H1 (cell line): ENCODE data around the gene ASXL1. TPM values are rescaled to one million over a fixed set of nuclear protein-coding genes. Genes with fewer than 3 reads are reported as not detected.

Experiments used
- CTCF ChIA-PET: fragments of 300-600 bp; sonication (Branson Sonifier 250); formaldehyde crosslinking; loops from one replicate; lab custom pipeline; 2021; ENCODE audit not compliant: partially characterized antibody; lab: Charles Lee
- POLR2A ChIA-PET: fragments of 300-600 bp; sonication (Branson Sonifier 250); formaldehyde crosslinking; loops from one replicate; lab custom pipeline; 2021; ENCODE audit warnings: inconsistent platforms; ENCODE audit not compliant: partially characterized antibody; lab: Charles Lee
- DNase-seq, 2 experiments: peaks; one replicate each; pipeline versions ENCODE4 v3.0.0 to v3.0.0-alpha.2; 2010 to 2022; ENCODE audit warnings: low spot score in 2 of 2, low read depth in 1 of 2, mixed read lengths in 1 of 2
- FAIRE-seq: peaks from 2 replicates; lab custom pipeline; 2011; peaks lifted over from hg19 to GRCh38; lab: Jason Lieb, UNC
- H2AFZ ChIP-seq: 2 replicates; pipeline ENCODE4 v1.8.1; 2012; ENCODE audit warnings: low read length, inconsistent platforms
- H2AK5ac ChIP-seq: 2 replicates; pipeline ENCODE4 v1.6.1; 2013; ENCODE audit warnings: low read depth, low read length
- H2BK120ac ChIP-seq: replicated peaks from 2 replicates; pipeline ENCODE3; 2013; ENCODE audit warnings: low read depth, low read length, inconsistent platforms
- H2BK12ac ChIP-seq: 2 replicates; pipeline ENCODE4 v1.6.1; 2013; ENCODE audit warnings: low read depth, low read length
- H2BK15ac ChIP-seq: 2 replicates; pipeline ENCODE4 v1.6.1; 2013; ENCODE audit warnings: low read length
- H2BK20ac ChIP-seq: 2 replicates; pipeline ENCODE4 v1.6.1; 2013; ENCODE audit warnings: low read length
- H2BK5ac ChIP-seq: 2 replicates; pipeline ENCODE4 v1.6.1; 2013; ENCODE audit warnings: low read depth, low read length
- H3K14ac ChIP-seq: 2 replicates; pipeline ENCODE4 v1.6.1; 2013; ENCODE audit warnings: inconsistent platforms; ENCODE audit not compliant: insufficient read length
- H3K18ac ChIP-seq: 2 replicates; pipeline ENCODE4 v1.6.1; 2013; ENCODE audit warnings: low read length; ENCODE audit errors: extremely low read depth
- H3K23ac ChIP-seq: 2 replicates; pipeline ENCODE4 v1.6.1; 2013; ENCODE audit warnings: inconsistent platforms; ENCODE audit not compliant: insufficient read length
- H3K23me2 ChIP-seq: 2 replicates; pipeline ENCODE4 v1.6.1; 2013; ENCODE audit warnings: low read depth, low read length
- H3K27ac ChIP-seq: 2 replicates; pipeline ENCODE4 v1.6.1; 2011; ENCODE audit warnings: low read depth, low read length, inconsistent platforms
- H3K27me3 ChIP-seq, 4 experiments: replicated peaks in 1 of 4; 1 replicate in 1 of 4; 2 replicates in 3 of 4; pipeline versions ENCODE4 v1.6.1 to v1.8.1; 2011 to 2013; ENCODE audit warnings: low read length in 3 of 4, mild to moderate bottlenecking in 3 of 4, inconsistent platforms in 2 of 4, mixed read lengths in 2 of 4, moderate library complexity in 1 of 4; ENCODE audit not compliant: control insufficient read depth in 3 of 4, insufficient read depth in 3 of 4; ENCODE audit errors: extremely low read depth in 1 of 4
- H3K36me3 ChIP-seq, 4 experiments: 2 replicates each; pipeline versions ENCODE4 v1.6.1 to v1.8.1; 2011 to 2013; ENCODE audit warnings: mild to moderate bottlenecking in 4 of 4, low read length in 3 of 4, moderate library complexity in 2 of 4, control low read depth in 1 of 4, inconsistent platforms in 1 of 4; ENCODE audit not compliant: insufficient read depth in 4 of 4, control insufficient read depth in 2 of 4
- H3K4ac ChIP-seq: replicated peaks from 2 replicates; pipeline ENCODE3; 2013; ENCODE audit warnings: low read length, low read depth, mixed read lengths, inconsistent platforms; ENCODE audit not compliant: insufficient read length
- H3K4me1 ChIP-seq, 4 experiments: replicated peaks in 1 of 4; 1 replicate in 1 of 4; 2 replicates in 3 of 4; pipeline versions ENCODE4 v1.6.1 to v1.8.1; 2011 to 2013; ENCODE audit warnings: low read length in 3 of 4, inconsistent platforms in 2 of 4, mixed read lengths in 1 of 4; ENCODE audit not compliant: insufficient read depth in 4 of 4, control insufficient read depth in 3 of 4
- H3K4me2 ChIP-seq, 2 experiments: 2 replicates each; pipeline versions ENCODE4 v1.6.1 to v1.8.1; 2011 to 2013; ENCODE audit warnings: low read depth in 2 of 2, low read length in 2 of 2, control low read depth in 1 of 2, inconsistent platforms in 1 of 2, mild to moderate bottlenecking in 1 of 2; ENCODE audit not compliant: insufficient read depth in 1 of 2
- H3K4me3 ChIP-seq, 4 experiments: fragments of 200-600, 300-600 bp in 1 of 4; sonication (generic), shearing (Covaris generic), sonication (Bioruptor Twin) in 1 of 4; 2 replicates each; pipeline versions ENCODE4 v1.5.1 to v1.8.1; 2011 to 2016; ENCODE audit warnings: low read length in 4 of 4, low read depth in 3 of 4, control low read depth in 2 of 4, inconsistent platforms in 2 of 4, mild to moderate bottlenecking in 2 of 4, mixed read lengths in 1 of 4, moderate library complexity in 1 of 4; ENCODE audit not compliant: insufficient read depth in 2 of 4; ENCODE audit errors: extremely low read depth in 1 of 4
- H3K56ac ChIP-seq: replicated peaks from 2 replicates; pipeline ENCODE3; 2013; ENCODE audit warnings: low read depth, mild to moderate bottlenecking, mixed read lengths, low read length, inconsistent platforms; ENCODE audit not compliant: insufficient read length
- H3K79me1 ChIP-seq: 2 replicates; pipeline ENCODE4 v1.6.1; 2013; ENCODE audit warnings: low read depth, low read length, control low read depth
- H3K79me2 ChIP-seq, 2 experiments: 2 replicates each; pipeline versions ENCODE4 v1.6.1 to v1.8.1; 2012 to 2013; ENCODE audit warnings: low read length in 2 of 2, mild to moderate bottlenecking in 2 of 2, inconsistent platforms in 1 of 2; ENCODE audit not compliant: insufficient read depth in 2 of 2, control insufficient read depth in 1 of 2
- H3K9ac ChIP-seq, 4 experiments: replicated peaks in 1 of 4; 1 replicate in 1 of 4; 2 replicates in 3 of 4; pipeline versions ENCODE4 v1.6.1 to v1.8.1; 2011 to 2013; ENCODE audit warnings: low read depth in 3 of 4, low read length in 3 of 4, control low read depth in 2 of 4, mild to moderate bottlenecking in 2 of 4, moderate library complexity in 2 of 4, inconsistent platforms in 1 of 4; ENCODE audit errors: extremely low read depth in 1 of 4
- H3K9me3 ChIP-seq, 2 experiments: 2 replicates each; pipeline versions ENCODE4 v1.6.1 to v1.8.1; 2012 to 2013; ENCODE audit warnings: mild to moderate bottlenecking in 2 of 2, moderate library complexity in 2 of 2, control low read depth in 1 of 2, inconsistent platforms in 1 of 2, low read depth in 1 of 2, low read length in 1 of 2, mixed read lengths in 1 of 2; ENCODE audit not compliant: insufficient read depth in 2 of 2
- H4K20me1 ChIP-seq, 2 experiments: replicated peaks in 1 of 2; 2 replicates each; pipeline versions ENCODE3 to v1.8.1; 2011 to 2013; ENCODE audit warnings: inconsistent platforms in 2 of 2, low read length in 2 of 2, mild to moderate bottlenecking in 1 of 2; ENCODE audit not compliant: insufficient read depth in 2 of 2, control insufficient read depth in 1 of 2
- H4K5ac ChIP-seq: 2 replicates; pipeline ENCODE4 v1.6.1; 2013; ENCODE audit warnings: low read length, low read depth, mixed read lengths, inconsistent platforms; ENCODE audit not compliant: insufficient read length
- H4K8ac ChIP-seq: 2 replicates; pipeline ENCODE4 v1.8.0; 2013; ENCODE audit warnings: mild to moderate bottlenecking, moderate library complexity, low read length, inconsistent platforms; ENCODE audit not compliant: insufficient read depth; ENCODE audit errors: extremely low read depth
- H4K91ac ChIP-seq: replicated peaks from 2 replicates; pipeline ENCODE3; 2013; ENCODE audit warnings: low read length, mixed read lengths, inconsistent platforms; ENCODE audit not compliant: insufficient read length
- CEBPB ChIP-seq: IDR thresholded peaks from 2 replicates; pipeline ENCODE4 v1.6.1; 2012; ENCODE audit warnings: low read depth, low read length
- SIX5 ChIP-seq: IDR thresholded peaks from 2 replicates; pipeline ENCODE4 v1.6.1; 2011; ENCODE audit warnings: mild to moderate bottlenecking, low read depth, low read length
- SUZ12 ChIP-seq: fragments of 200-600 bp; sonication (generic); IDR thresholded peaks from 2 replicates; pipeline ENCODE4 v1.6.1; 2012; ENCODE audit warnings: mild to moderate bottlenecking, inconsistent platforms, low read length, moderate library complexity, mixed read lengths
- WGBS, 2 experiments: shearing (Covaris generic) in 1 of 2; methylation state at CpG; one replicate each; pipeline versions ENCODE4 v1.1.6 to v1.1.7; 2013 to 2015; ENCODE audit warnings: low lambda C conversion rate in 2 of 2, mixed read lengths in 2 of 2, inconsistent platforms in 1 of 2, low coverage in 1 of 2, missing lambda C conversion rate in 1 of 2; ENCODE audit not compliant: insufficient replicate concordance in 2 of 2, insufficient coverage in 1 of 2, insufficient read length in 1 of 2; ENCODE audit errors: extremely low coverage in 1 of 2, missing lambda C conversion rate in 1 of 2; 5-methylcytosine and 5-hydroxymethylcytosine counted together
- polyA plus RNA-seq, 7 experiments: library from polyadenylated mRNA; depleted of rRNA in 3 of 7; stranded (reverse) in 5 of 7; unstranded in 2 of 7; fragments of >200 nt in 5 of 7; fragments of 200-250 nt in 2 of 7; gene quantifications; 1 replicate in 5 of 7; 2 replicates in 1 of 7; 4 replicates in 1 of 7; pipeline versions ENCODE4 v1.2.1 to v1.2.3, GENCODE V29; 2011 to 2013; ENCODE audit warnings: missing spikeins in 2 of 7, mixed read lengths in 2 of 7
- total RNA-seq: library from RNA; stranded (reverse); fragmentation: NEBNext Ultra II Directional; extraction: Animal tissue kit (Norgen Biotek cat#: 25700); gene quantifications from 2 replicates; pipeline ENCODE4 v1.2.1, GENCODE V29; 2021

The ASXL1 gene
- total and polyA plus RNA-seq, 2 of the 8 experiments (the other 6 are each of a cell fraction or from before 2014, with no cell fraction given): 10.6 to 26.5 TPM

GRCh38 chr20:32467506-32468312, 109.6 kb downstream of the ASXL1 start:
- Histone ChIP-seq H3K27ac (no peak overlapping the region; the same call in 1 of the 2 replicates), H3K14ac (no peak overlapping the region), H3K36me3 (peaks cover 0 to 3% (median 0%) of the 10 kb centered on the region in 4 experiments; a peak in 1 of 8 replicates), H4K8ac (no peak overlapping the region; the same call in 1 of the 2 replicates), H2BK15ac (no peak overlapping the region), H3K18ac (no peak overlapping the region; the same call in 1 of the 2 replicates), H3K4me2 (no peak overlapping the region), H4K91ac (no peak overlapping the region), H3K4ac (no peak overlapping the region), H3K23me2 (no peaks in the 10 kb centered on the region), H3K79me1 (peaks cover 15% of the 10 kb centered on the region), H2BK20ac (no peak overlapping the region), H2AFZ (no peak overlapping the region)
- 92% methylated on average over 11 of the region's 12 CpGs; no CpG with 5 or more reads in 1 of the 2 experiments for WGBS, 2 experiments
- no peak for FAIRE-seq
- POLR2A ChIA-PET: interaction anchor here (1.7 to 4.1 kb wide), 3 partner anchors 8 to 16 kb away, joined by 3 to 21 read pairs (median 6); no protein-coding TSS in a partner anchor
- no peak for DNase-seq
- TF ChIP-seq SUZ12 (no peak), CEBPB (no peak), SIX5 (no peak)
- TF ChIP-seq, all 59 proteins: peak for 0
- Histone ChIP-seq H2BK12ac (no peak overlapping the region), H3K9ac (no peak overlapping the region), H2AK5ac (no peak overlapping the region), H4K5ac (no peak overlapping the region), H3K9me3 (no peaks in the 10 kb centered on the region), H3K79me2 (peaks cover 0 to 24% of the 10 kb centered on the region in 2 experiments; a peak in 1 of 4 replicates), H4K20me1 (peaks cover 19 to 31% of the 10 kb centered on the region in 2 experiments), H2BK120ac (no peak overlapping the region), H3K4me3 (no peak overlapping the region), H2BK5ac (peak overlapping the region; percentile 24; the same call in 1 of the 2 replicates), H3K4me1 (peaks cover 0 to 34% (median 22%) of the 10 kb centered on the region in 4 experiments; a peak in 6 of 7 replicates), H3K23ac (no peak overlapping the region), H3K27me3 (no peaks in the 10 kb centered on the region), H3K56ac (no peak overlapping the region)
- CTCF ChIA-PET: interaction anchor here (0.9 to 4.6 kb wide), 11 partner anchors 10 to 473 kb away, joined by 3 to 19 read pairs (median 3); no protein-coding TSS in a partner anchor
